Ammon's horn (tissue), 1 donor: ENCODE results near the gene PLBD2.
A peak's percentile ranks its signal among the peaks of the same experiment; 100 is the strongest.

ENCODE experiments used
- DNase-seq: peaks from one replicate; pipeline ENCODE4 v3.0.0-alpha.2; 2016; ENCODE audit warnings: low spot score

PLBD2 gene

GRCh38 chr12:113393749-113394148 lies 35.4 kb downstream of the PLBD2 start:
- DNase-seq = no peak

GRCh38 chr12:113395119-113395518 lies 36.7 kb downstream of the PLBD2 start:
- no peak for DNase-seq

- DNase-seq = no peak
Measured at GRCh38 chr12:113396200-113396599, 37.8 kb downstream of the PLBD2 start.

- peak; percentile 79 for DNase-seq
Measured at GRCh38 chr12:113396828-113397496, 38.6 kb downstream of the PLBD2 start.

DNA sequence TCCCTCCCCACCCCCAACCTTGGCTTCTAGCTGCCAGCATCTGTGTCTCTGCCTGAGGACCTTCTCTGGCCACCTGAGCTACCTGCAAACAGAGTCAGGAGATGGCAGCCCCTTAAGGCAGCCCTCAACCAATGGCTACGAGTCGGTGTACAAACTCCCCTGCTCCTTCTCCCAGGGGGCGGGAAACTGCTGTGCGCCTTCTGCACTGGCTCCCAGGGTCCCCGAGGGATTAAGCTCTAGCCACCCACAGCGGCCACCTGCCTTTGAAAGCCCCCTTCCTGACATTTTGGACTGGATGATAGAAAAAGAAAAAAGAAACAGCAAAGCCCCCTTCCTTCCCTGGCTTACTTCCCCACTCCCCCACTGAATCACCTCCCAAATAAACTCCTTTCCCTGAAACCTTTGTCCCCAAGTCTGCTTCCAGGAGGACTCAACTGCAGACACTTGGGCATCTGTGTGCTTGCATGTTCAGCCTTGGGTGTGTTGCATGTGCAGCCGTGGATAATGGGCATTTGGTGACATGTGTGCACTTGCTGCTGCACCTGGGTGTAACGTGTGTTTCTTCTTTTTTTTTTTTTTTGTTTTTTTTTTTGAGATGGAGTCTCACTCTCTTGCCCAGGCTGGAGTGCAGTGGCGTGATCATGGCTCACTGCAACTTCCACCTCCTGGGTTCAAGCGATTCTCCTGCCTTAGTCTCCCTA lies 39.3 kb downstream of the PLBD2 start:
- DNase-seq = no peak

DNA sequence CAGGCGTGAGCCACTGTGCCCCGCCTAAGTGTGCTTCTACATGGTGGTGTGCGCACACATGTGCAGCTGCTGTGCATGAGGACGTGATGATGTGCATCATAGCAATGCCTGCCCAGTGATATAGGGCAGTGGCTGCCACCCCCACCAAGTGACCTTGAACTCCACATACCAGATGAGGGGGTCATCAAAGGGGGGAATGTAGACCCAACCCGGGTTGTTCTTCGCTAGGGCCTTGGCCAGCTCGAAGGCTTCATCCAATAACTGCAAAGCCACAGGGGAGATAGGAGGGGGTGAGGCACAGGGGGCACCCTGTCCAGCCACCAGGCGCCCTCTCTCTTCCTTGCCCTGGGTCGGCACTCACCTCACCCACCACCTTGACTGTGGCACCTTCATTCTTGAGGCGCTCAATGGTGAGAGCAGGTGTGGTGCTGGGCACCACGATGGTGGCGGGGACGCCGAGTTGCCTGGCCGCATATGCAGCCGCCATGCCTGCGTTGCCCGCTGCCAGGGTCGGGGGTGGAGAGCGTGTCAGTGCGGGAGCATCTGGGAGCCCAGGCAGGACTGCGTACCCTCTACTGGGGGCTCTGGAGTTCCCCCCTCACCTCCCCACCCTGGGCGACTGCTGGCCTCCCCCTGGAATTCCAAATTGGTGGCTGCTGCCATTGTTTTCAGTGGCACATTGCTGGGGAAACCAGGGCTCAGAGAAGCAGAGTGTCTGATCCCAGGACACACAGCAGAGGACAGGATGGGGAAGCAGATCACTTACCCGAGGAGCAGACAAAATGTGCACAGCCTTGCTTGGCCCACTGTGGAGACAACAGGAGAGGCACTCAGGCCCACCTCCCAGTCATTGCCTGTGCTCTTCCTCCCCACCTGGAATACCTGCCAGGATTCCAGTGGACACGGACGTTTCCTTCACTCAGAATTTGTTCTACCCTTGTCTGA lies 40.2 kb downstream of the PLBD2 start:
- no peak for DNase-seq

DNA sequence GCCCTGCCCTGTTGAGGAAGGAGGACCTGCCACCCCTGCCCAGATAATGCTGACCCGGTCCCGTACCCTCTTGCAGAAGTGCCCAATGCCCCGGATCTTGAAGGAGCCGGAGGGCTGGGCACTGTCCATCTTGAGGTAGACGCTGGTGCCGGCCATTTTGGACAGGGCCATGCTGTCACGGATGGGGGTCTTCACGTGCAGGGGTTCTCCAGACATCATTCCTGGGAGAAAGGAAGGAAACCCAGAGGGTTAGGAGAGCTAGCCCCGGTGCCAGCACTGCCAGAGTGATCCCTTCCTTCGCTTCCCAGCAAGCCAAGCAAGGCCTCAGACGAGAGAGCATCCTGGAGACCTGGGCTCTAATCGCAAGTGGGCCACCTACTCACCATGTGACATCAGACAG lies 41.1 kb downstream of the PLBD2 start:
- no peak for DNase-seq

- no peak for DNase-seq
Measured at GRCh38 chr12:113400362-113400761, 42.0 kb downstream of the PLBD2 start.

GRCh38 chr12:113401066-113402000 lies 42.9 kb downstream of the PLBD2 start:
- DNase-seq = no peak

GRCh38 chr12:113402586-113403260 lies 44.3 kb downstream of the PLBD2 start:
- no peak for DNase-seq

GRCh38 chr12:113403435-113404415 lies 45.3 kb downstream of the PLBD2 start, which contains the start of gene SDS:
Gene SDS (minus strand): TSS chr12:113403887. CDS start chr12:113399708, 4,179 bp downstream.
- DNase-seq = peak; percentile 80

GRCh38 chr12:113405694-113406093 lies 47.3 kb downstream of the PLBD2 start:
- DNase-seq = peak; percentile 50

GRCh38 chr12:113407931-113408600 lies 49.7 kb downstream of the PLBD2 start:
- peak; percentile 46 for DNase-seq

DNA sequence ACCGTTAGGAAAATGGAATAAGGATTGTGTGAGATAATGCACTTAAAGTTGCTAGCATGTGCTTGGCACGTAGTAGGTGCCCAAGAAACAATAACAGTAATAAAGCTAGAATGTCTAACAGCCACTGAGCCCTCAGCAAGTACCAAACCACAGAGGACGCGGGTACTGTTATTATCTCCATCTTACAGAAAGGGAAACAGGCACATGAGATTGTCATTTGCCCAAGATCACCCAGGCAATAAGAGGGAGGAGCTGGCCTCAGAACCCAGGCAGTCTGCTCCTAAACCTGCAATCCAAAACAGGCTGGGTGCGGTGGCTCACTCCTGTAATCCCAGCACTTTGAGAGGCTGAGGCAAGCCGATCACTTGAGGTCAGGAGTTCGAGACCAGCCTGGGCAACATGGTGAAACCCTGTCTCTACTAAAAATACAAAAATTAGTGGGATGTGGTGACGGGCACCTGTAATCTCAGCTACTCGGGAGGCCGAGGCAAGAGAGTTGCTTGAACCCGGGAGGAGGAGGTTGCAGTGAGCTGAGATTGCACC lies 50.4 kb downstream of the PLBD2 start:
- DNase-seq = no peak

DNA sequence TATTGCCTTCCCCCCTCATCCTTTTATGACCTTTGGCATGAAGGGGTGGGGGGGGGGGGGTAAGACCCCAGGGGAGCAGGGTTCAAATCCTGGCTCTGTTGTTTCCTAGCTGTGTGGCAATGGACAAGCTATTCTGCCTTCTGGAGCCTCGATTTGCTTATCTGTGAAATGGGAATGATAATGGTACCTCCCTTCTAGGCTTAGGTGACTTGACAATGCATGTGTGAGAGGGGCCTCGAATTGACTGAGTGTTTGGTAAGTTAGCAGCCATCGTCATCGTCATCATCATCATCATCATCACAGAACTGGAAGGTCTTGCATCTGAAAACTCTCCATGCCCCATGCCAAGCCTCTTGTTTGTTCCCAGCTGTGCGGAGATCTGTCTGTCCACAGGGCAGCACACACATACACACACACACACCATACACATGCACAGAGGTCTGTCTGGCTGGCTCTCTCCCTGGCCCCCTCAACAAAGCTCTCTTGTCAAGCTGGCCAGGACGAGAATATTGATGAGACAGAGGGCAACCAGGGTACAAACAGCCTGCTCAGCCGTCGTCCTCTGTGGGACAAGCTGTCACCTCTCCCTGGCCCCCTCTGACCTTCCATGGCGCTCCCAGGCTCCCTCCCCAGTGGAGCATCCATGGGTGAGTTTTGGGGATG lies 51.2 kb downstream of the PLBD2 start:
- DNase-seq = no peak

- DNase-seq = no peak
Measured at GRCh38 chr12:113413488-113413939, 55.1 kb downstream of the PLBD2 start.

GRCh38 chr12:113414519-113415038 lies 56.2 kb downstream of the PLBD2 start:
- DNase-seq = no peak
